Astrocyte of the hippocampus (primary cell): ENCODE results near the gene FN1.
A peak's percentile ranks its signal among the peaks of the same experiment; 100 is the strongest.
"Not testable (repeated sequence)": the region's sequence is repeated elsewhere in the genome, so short reads cannot be mapped to it uniquely, and the experiment has no call there.

Experiments used
- DNase-seq: peaks from one replicate; pipeline ENCODE4 v3.0.0; 2011; ENCODE audit warnings: low read depth, low spot score

The FN1 gene

DNA sequence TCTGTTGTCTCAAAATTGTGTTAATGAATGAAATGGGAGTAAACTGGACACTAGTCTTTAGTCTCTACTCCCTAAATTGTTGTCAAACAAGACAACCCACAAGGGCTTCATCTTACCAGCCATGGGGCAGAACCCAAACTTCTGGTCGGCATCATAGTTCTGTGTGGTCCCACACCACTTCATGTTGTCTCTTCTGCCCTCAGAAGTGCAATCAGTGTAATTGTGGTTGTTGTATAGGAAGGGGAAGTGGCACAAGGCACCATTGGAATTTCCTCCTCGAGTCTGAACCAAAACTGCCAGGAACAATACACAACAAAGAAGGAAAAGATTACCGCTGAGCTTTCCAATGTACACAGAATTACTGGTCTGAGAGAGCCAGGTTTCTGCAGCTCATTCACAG lies 12.6 kb downstream of the FN1 start:
- DNase-seq = peak; percentile 40

DNA sequence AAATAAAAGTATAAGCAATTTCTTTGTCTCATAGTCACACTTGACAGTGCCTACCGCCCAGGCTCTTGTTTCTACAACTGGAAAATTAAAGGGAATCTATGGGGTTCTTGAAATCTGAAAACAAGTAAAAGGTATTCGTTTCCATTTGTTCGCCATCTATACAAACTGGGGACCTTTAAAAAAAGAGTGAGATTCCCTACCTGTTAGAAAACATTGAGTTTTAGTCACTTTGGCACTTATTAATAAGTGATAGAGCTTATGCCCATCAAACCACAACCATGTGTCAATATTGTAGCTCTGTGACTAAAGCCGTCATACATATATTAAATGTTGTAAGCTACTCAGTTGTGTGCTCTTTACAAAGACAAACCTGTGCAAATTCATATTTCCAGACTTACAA lies 13.2 kb downstream of the FN1 start:
- peak; percentile 18 for DNase-seq

DNA sequence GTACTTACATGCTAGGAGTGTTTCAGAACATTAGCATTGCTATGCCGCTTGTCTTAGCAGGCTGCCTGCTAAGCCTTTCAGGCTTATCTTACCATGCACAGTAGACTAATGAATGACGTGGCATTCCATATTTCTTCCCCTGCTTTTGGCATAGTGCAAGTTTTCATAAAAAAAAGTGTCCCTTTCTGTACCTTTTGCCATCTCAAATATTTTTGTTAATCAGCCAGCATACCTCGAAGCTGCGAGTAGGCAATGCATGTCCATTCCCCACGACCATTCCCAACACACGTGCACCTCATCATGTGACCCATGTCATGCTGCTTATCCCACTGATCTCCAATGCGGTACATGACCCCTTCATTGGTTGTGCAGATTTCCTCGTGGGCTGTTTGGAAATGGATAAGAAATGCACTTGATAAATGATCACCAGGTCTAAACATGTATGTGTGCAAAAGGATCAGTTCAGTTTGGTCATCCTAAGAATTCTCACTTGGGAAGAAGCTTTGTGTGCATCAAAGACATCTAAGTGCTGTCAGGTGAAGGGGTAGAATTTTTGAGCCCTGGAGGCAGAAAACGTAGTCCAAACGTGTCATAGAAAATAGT lies 13.9 kb downstream of the FN1 start:
- DNase-seq = peak; percentile 41

- no peak for DNase-seq
Measured at GRCh38 chr2:215420471-215420935, 15.4 kb downstream of the FN1 start.

DNA sequence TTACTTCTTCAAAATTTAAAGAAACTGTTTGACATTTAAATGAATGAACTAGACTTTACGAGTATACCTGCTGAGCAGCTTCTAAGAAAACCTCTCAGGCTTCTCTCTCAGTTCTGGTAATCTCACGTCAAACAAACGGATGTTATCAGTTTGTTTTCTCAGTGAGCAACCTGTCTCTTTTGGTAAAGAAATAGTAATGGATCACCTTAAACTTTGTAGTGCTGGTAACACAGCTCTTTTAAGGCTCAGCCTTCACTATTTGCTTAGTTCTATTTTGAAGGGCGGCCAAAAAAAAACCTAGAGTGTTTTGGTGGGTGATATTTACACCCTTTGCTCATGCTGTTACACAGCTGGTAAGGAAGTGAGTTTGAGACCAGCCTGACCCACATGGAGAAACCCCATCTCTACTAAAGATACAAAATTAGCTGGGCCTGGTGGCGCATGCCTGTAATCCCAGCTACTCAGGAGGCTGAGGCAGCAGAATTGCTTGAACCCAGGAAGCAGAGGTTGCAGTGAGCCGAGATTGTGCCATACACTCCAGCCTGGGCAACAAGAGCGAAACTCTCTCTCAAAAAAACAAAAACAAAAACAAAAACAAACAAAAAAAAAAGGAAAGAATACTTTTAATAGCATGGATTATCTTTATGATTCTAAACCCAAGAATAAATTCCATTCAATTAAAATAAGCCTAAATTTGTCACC lies 15.9 kb downstream of the FN1 start:
- no peak for DNase-seq

- no peak for DNase-seq
Measured at GRCh38 chr2:215419113-215419512, 16.8 kb downstream of the FN1 start.

- no peak for DNase-seq
Measured at GRCh38 chr2:215418064-215418963, 17.6 kb downstream of the FN1 start.

- no peak for DNase-seq
Measured at GRCh38 chr2:215417400-215417951, 18.4 kb downstream of the FN1 start.

DNA sequence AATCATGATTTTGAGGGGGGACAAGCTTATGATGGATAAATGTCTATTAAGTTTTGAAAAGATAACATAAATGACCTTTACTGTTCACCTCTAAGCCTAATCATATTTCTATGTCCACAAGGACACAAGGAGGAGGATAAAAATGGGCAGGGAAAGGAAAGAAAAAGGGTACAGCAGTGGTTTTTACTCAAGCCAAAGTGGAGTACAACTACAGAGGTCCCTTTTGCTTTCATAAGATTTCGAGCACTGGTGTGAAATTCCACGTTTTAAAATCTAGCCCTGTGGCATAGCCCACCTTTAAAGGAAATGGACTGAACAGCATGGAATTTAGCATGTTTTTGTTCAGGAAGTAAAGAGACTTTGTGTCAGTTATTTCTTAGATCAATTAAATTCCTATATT lies 19.2 kb downstream of the FN1 start:
- no peak for DNase-seq

DNA sequence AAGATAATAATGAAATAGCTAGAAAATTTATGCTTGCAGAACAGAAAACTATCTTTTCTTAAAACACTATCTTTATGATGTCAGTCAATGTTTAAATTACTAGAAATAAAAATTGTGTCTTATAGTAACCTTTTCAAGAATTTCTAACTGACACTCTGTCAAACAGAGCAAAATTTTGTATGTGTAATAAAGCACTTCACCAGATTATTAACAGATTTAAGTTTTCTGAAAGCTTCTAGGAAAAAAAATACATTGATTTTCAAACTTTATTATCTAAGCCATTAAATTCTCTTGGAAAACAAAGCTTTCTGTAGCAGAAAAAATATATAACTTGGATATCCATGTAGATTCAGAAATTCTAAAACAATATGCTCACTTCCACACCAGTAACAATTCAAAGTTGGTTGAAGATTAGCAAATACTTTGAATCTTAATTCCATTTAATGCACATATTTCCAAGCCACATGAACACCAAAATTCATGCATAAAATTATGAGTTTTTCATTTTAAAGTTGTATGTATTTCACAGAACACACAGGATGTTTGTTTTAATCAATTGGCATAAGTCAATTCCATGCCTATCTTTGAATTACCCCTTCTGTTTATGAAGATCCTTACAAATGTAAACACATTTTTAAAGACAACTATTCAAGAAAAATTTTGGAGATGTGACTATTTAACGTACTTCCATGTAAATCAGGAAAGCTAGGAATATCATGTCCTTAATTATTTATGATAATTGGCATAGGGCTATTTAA lies 19.9 kb downstream of the FN1 start:
- no peak for DNase-seq

DNA sequence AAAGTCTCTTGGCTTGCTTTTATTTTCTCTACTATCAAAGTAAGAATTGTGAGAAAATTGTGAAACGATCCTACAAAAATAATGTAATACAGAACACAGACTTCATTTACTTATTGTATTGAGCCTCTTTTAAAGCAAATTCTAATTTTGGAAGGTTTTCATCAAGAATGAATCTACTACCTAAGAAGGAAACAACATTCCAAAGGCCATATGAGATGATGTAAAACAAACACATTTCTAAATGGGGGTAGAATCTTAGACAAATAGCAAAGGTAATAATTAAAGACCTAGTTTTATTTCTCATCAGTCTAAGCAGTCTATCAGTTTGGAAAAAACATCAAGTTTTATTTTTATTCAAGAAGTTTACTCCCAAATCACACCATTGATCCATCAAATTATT lies 20.6 kb downstream of the FN1 start:
- no peak for DNase-seq

DNA sequence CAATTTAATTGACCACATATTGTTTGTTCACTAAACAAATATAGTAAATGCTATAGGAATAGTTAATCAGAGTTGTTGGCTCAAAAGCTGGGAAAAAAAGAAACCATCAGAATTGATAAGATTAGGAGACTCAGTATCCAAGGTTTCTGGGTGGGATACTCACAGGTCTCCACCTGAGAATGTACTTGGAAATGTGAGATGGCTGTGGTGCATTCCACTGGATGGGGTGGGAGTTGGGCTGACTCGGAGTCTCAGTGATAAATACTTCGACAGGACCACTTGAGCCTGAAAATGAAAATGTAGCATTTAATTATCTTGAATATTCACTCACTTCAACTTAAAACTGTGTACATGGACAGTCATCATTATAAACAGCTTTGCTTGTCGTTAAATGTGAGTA lies 21.2 kb downstream of the FN1 start:
- no peak for DNase-seq

GRCh38 chr2:215413974-215414373 lies 21.9 kb downstream of the FN1 start:
- DNase-seq = no peak

- no peak for DNase-seq
Measured at GRCh38 chr2:215413484-215413777, 22.4 kb downstream of the FN1 start.

DNA sequence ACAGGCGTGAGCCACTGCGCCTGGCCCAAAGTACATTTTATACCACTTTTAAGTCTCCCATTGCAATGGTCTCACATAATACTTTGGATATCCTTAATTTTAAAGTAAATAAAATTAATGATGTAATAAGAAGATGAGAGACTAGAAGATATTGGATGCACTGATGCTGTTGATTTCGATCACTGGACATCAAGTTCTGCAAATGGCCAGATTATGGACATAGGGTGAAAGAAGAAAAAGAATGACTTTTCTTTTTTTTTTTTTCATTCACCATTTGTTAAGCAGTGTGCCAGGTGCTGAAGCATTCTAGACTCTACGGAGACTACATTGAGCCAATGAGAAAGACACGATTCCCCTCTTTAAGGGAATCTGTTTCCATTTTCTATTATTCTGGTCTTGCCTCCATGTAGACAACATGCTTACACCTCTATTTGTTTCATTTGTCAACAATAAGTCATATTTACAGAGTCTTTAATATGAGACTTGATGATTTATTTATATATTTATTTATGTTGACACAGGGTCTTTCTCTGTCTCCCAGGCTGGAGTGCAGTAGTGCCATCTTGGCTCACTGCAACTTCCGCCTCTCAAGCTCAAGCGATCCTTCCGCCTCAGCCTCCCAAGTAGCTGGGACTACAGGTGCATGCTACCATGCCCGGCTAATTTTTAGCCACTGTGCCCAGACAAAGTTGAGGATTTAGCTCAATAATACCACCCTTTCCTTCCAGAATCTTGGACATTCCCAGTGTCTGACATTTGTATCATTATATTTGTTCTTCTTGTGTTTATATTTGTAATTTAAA lies 23.7 kb downstream of the FN1 start:
- no peak for DNase-seq

DNA sequence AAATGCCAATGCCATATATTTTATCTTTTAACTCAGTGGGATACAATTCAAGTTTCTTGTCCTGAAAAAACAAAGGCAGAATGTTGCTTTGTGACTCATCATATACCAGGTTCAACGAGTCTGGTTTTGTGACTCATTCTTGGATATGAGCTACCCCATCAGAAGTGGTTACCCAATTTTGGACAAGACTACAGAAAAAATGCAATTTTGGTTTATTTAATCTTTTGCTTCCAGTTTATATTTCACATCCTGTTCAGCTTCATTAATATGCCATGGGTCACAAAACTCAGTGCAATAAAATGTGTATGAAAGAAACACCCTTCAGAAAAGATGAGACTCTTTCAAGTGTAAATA lies 25.0 kb downstream of the FN1 start:
- DNase-seq = peak; percentile 88

- not testable (repeated sequence) for DNase-seq
Measured at GRCh38 chr2:215410181-215410931, 25.5 kb downstream of the FN1 start.

DNA sequence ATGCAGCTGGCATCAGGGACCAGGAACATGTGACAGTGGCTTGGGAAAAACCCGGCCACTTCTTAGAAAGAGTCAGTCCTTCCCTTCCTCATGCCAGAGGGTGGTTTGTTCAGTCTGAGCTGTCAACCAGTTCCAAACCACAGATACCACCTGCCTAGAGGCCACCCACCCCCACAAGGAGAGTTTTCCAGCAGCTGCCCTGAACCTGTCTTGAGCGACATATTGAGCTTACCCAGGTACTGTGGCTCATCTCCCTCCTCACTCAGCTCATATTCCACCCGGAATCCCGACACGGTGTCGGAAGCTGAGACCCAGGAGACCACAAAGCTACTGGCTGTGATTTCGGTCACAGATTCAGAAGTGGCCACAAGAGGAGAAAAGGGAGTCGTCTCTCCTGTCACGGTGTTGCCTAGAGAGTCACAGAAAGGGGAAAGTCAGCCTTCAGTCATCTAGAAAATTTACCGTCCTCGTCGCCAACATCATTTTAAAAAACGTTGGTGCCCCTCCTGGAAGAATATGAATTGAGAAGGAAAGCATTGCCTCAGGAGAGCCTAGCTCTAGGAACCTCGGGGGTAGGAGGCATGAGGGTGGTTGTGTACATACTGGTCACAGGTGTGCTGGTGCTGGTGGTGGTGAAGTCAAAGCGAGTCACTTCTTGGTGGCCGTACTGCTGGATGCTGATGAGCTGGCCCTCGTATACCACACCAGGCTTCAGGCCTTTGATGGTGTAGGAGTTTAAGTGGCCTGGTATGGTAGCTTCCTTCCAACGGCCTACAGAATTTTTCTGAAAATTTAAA lies 26.3 kb downstream of the FN1 start:
- DNase-seq = peak; percentile 66

DNA sequence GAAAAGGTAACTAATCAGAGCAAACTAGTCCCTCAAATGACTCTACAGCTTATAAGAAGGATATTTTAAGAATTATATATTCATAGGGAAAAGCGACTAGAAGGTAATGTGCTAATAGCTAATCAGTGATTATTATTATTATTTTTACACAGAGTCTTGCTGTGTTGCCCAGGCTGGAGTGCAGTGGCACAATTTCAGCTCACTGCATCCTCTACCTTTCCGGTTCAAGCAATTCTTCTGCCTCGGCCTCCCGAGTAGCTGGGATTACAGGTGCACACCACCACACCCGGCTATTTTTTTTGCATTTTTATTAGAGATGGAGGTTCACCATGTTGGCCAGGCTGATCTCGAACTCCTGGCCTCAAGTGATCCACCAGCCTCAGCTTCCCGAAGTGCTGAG lies 27.4 kb downstream of the FN1 start:
- not testable (repeated sequence) for DNase-seq
